ENCODE data around the gene DSCAM. TPM values are rescaled to one million over a fixed set of nuclear protein-coding genes. Genes with fewer than 3 reads are reported as not detected.

Gene DSCAM
- total RNA-seq, 1 donor from 2014 or later, result not detected

DNA sequence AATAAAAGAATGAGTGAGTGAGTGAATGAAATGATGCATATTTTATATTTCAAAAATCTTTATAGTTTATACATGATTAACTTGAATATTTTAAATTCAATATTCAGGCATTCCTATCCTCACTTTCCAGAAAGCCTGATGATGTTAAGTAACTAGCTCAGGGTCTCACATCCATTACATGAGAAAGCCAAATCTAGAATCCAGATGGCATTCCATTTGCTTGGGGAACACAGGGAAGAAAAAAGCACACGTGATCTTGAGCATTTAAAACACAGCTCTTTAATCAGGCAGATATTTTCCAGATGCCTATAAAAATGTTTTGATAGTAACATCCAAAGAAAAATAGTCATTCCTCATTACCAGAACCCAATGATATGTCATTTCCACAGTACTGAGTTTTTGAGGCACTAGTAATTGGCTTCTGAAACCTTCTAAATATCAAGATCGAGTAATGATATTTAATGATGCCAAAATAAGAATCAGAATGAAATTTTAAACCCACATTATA lies 291.9 kb downstream of the DSCAM start:
- no peak overlapping the region for H3K27ac ChIP-seq (replicated peaks)
- H3K4me3 ChIP-seq, result no peak overlapping the region
- no peaks in the 10 kb centered on the region for H3K4me1 ChIP-seq
- DNase-seq, result no peak
- H3K9me3 ChIP-seq (replicated peaks), result no peaks in the 10 kb centered on the region
- H3K36me3 ChIP-seq, result no peaks in the 10 kb centered on the region
- intact Hi-C loops (cut with micrococcal nuclease), result no loop called here
- H3K27me3 ChIP-seq (ENCODE audit: low read depth), result peaks cover 4% of the 10 kb centered on the region
- TF ChIP-seq, protein P1, sequence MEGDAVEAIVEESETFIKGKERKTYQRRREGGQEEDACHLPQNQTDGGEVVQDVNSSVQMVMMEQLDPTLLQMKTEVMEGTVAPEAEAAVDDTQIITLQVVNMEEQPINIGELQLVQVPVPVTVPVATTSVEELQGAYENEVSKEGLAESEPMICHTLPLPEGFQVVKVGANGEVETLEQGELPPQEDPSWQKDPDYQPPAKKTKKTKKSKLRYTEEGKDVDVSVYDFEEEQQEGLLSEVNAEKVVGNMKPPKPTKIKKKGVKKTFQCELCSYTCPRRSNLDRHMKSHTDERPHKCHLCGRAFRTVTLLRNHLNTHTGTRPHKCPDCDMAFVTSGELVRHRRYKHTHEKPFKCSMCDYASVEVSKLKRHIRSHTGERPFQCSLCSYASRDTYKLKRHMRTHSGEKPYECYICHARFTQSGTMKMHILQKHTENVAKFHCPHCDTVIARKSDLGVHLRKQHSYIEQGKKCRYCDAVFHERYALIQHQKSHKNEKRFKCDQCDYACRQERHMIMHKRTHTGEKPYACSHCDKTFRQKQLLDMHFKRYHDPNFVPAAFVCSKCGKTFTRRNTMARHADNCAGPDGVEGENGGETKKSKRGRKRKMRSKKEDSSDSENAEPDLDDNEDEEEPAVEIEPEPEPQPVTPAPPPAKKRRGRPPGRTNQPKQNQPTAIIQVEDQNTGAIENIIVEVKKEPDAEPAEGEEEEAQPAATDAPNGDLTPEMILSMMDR (IDR thresholded peaks at IDR 0.05; ENCODE audit: borderline replicate concordance), result no peak

DNA sequence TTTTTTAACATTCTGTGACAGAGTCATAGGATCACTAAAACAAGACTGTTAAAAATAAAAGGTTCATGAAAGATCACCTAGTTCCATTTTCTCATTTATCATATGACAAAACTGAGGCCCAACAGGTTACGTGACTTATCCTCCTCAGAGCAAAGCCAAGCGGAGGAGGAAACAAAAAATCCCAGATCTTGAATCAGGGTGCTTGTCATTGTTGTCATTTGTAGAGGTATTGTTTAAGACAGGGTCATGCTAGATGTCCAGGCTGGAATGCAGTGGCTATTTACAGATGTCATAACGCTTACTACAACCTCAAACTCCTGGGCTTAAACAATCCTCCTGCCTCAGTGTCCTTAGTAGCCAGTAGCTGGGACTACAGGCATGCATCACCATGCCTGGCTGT lies 293.2 kb downstream of the DSCAM start:
- H3K9me3 ChIP-seq (replicated peaks), result no peaks in the 10 kb centered on the region
- TF ChIP-seq, protein P1 (IDR thresholded peaks at IDR 0.05; ENCODE audit: borderline replicate concordance), result no peak
- intact Hi-C loops (cut with micrococcal nuclease), result no loop called here
- H3K27ac ChIP-seq (replicated peaks), result no peak overlapping the region
- peaks cover 4% of the 10 kb centered on the region for H3K27me3 ChIP-seq (ENCODE audit: low read depth)
- H3K4me3 ChIP-seq, result no peak overlapping the region
- no peaks in the 10 kb centered on the region for H3K36me3 ChIP-seq
- no peaks in the 10 kb centered on the region for H3K4me1 ChIP-seq
- no peak for DNase-seq

DNA sequence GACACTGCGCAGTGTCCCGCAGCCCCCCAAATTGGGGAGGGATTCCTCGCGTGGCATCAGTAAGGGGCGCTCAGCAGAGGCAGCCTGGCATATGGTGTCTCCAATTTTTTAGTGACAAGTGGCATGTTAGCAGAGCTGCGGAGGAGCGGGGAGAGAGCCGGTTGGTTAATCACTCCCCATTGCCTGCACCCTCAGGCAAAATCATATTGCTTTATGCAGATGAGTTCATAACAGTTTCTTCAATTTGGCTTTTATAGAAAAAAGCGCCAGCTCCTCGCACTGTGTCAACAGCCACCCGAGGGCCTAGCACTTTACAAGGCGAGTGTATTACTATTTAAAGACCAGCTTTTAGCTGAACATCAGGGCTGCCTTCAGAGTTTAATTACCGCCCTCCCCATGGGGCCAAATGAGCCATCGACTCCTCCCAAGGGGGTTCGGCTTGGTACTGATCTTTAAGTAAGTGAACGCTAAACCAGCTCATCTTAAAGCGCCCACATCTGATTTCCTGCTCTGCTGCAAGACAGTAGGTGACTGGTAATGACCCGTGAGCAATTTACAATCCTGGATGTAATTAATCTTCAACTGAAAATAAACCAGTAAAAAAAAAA lies 298.9 kb downstream of the DSCAM start:
- Histone ChIP-seq H3K9me3 (replicated peaks) (peaks cover 17% of the 10 kb centered on the region), H3K27ac (replicated peaks) (no peak overlapping the region), H3K36me3 (no peaks in the 10 kb centered on the region), H3K4me3 (no peak overlapping the region), H3K4me1 (no peaks in the 10 kb centered on the region), H3K27me3 (ENCODE audit: low read depth) (no peaks in the 10 kb centered on the region)
- intact Hi-C loops (cut with micrococcal nuclease), result no loop called here
- no peak for DNase-seq
- TF ChIP-seq, protein P1 (IDR thresholded peaks at IDR 0.05; ENCODE audit: borderline replicate concordance), result no peak

DNA sequence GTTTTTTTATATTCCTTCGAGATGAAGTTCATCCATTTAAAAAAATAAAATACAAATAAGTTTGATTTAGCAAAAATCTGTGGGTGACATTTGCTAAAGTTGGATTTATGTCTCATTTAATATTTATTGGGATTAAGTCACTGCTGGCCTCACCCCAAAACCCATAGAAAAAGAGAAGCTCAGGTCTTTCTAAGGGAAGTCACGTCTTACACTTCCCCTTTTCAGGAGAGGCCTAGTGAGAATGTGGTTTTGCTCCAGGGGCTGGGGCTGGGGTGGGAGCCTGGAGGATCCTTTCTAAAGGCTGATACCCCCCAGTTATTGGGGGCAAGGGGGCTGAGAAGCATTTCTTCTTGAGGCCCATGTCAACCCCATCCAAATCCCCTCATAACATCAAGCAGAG lies 300.3 kb downstream of the DSCAM start:
- no peaks in the 10 kb centered on the region for H3K27me3 ChIP-seq (ENCODE audit: low read depth)
- no peak overlapping the region for H3K4me3 ChIP-seq
- no peaks in the 10 kb centered on the region for H3K36me3 ChIP-seq
- H3K9me3 ChIP-seq (replicated peaks), result peaks cover 25% of the 10 kb centered on the region
- DNase-seq, result no peak
- TF ChIP-seq, protein P1 (IDR thresholded peaks at IDR 0.05; ENCODE audit: borderline replicate concordance), result no peak
- no peak overlapping the region for H3K27ac ChIP-seq (replicated peaks)
- intact Hi-C loops (cut with micrococcal nuclease), result no loop called here
- no peaks in the 10 kb centered on the region for H3K4me1 ChIP-seq

DNA sequence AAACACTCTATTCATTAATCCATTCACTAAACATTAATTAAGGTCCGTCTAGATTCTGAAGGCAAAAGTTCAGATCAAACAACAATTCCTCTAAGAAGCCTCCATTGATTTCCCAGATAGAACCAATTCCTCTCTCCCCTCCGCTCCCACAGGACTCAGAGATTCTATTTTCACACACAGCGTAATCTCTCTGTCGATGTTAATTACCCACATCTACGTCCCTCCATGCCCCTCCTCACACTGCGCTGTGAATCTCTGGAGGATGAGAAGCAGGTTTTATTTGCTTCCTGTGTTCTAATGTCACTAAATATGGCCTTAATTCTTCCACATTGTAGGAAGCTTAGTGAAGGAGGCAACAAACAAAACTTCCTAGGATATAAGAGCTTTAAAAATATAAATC lies 306.7 kb downstream of the DSCAM start:
- TF ChIP-seq, protein P1 (IDR thresholded peaks at IDR 0.05; ENCODE audit: borderline replicate concordance), result no peak
- intact Hi-C loops (cut with micrococcal nuclease), result no loop called here
- H3K4me3 ChIP-seq, result no peak overlapping the region

More for the DNA sequence above, 306.7 kb downstream of the DSCAM start:
- no peak for DNase-seq
- no peaks in the 10 kb centered on the region for H3K36me3 ChIP-seq
- no peaks in the 10 kb centered on the region for H3K27me3 ChIP-seq (ENCODE audit: low read depth)
- H3K27ac ChIP-seq (replicated peaks), result no peak overlapping the region
- peaks cover 22% of the 10 kb centered on the region for H3K9me3 ChIP-seq (replicated peaks)
- H3K4me1 ChIP-seq, result no peaks in the 10 kb centered on the region

Data from left ventricle myocardium inferior (tissue), 1 donor.